ENCODE results near the gene AFF3.

Gene AFF3

GRCh38 chr2:99607861-99608491, 534.4 kb downstream of the AFF3 start:
- H4K20me1 ChIP-seq (ENCODE audit: insufficient read depth, low read length): no peaks in the 10 kb centered on the region
- TF ChIP-seq, protein P1, sequence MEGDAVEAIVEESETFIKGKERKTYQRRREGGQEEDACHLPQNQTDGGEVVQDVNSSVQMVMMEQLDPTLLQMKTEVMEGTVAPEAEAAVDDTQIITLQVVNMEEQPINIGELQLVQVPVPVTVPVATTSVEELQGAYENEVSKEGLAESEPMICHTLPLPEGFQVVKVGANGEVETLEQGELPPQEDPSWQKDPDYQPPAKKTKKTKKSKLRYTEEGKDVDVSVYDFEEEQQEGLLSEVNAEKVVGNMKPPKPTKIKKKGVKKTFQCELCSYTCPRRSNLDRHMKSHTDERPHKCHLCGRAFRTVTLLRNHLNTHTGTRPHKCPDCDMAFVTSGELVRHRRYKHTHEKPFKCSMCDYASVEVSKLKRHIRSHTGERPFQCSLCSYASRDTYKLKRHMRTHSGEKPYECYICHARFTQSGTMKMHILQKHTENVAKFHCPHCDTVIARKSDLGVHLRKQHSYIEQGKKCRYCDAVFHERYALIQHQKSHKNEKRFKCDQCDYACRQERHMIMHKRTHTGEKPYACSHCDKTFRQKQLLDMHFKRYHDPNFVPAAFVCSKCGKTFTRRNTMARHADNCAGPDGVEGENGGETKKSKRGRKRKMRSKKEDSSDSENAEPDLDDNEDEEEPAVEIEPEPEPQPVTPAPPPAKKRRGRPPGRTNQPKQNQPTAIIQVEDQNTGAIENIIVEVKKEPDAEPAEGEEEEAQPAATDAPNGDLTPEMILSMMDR (IDR thresholded peaks at IDR 0.05; ENCODE audit: low read length): no peak
- no peak for TF ChIP-seq EZH2 (IDR thresholded peaks at IDR 0.05; ENCODE audit: borderline replicate concordance, low read length)
- no peak overlapping the region for H2AFZ ChIP-seq (ENCODE audit: low read length)
- H3K79me2 ChIP-seq (ENCODE audit: insufficient read depth, low read length): no peaks in the 10 kb centered on the region
- H3K9me3 ChIP-seq (ENCODE audit: low read length): no peaks in the 10 kb centered on the region
- no peaks in the 10 kb centered on the region for H3K4me1 ChIP-seq (ENCODE audit: insufficient read depth, low read length, severe bottlenecking)
- no peak overlapping the region for H3K27ac ChIP-seq (ENCODE audit: low read depth, low read length, poor library complexity, severe bottlenecking)
- no peak overlapping the region for H3K4me3 ChIP-seq (ENCODE audit: low read depth, low read length, poor library complexity, severe bottlenecking)
- no peak overlapping the region for H3K4me2 ChIP-seq (ENCODE audit: low read length)
- no peaks in the 10 kb centered on the region for H3K9me2 ChIP-seq (ENCODE audit: low read depth, low read length)
- H3K9ac ChIP-seq (ENCODE audit: low read length): no peak overlapping the region
- H3F3A ChIP-seq (ENCODE audit: insufficient read depth, low read length): no peaks in the 10 kb centered on the region; the same call in 1 of the 2 replicates
- no peaks in the 10 kb centered on the region for H3K27me3 ChIP-seq (ENCODE audit: insufficient read depth, low read length)
- H3K36me3 ChIP-seq (ENCODE audit: insufficient read depth, low read length): no peaks in the 10 kb centered on the region

DNA sequence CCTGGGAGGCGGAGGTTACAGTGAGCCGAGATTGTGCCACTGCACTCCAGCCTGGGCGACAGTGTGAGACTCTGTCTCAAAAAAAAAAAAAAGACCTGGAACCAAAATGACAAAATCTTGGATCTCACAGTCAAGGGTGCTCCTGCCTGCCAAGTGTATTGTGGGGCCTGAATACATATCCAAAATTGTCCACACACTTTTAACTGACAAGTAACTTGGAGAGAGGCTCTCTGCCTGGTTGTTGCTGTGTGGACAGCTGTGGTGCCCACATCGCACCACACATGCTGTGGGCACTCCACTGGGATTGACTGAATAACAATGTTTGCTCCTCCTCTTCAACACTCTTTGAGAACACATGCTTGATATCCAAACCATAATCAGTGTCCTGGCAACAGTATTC, 534.9 kb downstream of the AFF3 start:
- Histone ChIP-seq H3K9ac (ENCODE audit: low read length) (no peak overlapping the region), H3K27me3 (ENCODE audit: insufficient read depth, low read length) (no peaks in the 10 kb centered on the region), H3K36me3 (ENCODE audit: insufficient read depth, low read length) (no peaks in the 10 kb centered on the region), H3K9me2 (ENCODE audit: low read depth, low read length) (no peaks in the 10 kb centered on the region), H3F3A (ENCODE audit: insufficient read depth, low read length) (no peaks in the 10 kb centered on the region; the same call in 1 of the 2 replicates), H3K4me2 (ENCODE audit: low read length) (no peak overlapping the region), H3K79me2 (ENCODE audit: insufficient read depth, low read length) (no peaks in the 10 kb centered on the region), H3K27ac (ENCODE audit: low read depth, low read length, poor library complexity, severe bottlenecking) (no peak overlapping the region), H4K20me1 (ENCODE audit: insufficient read depth, low read length) (no peaks in the 10 kb centered on the region), H2AFZ (ENCODE audit: low read length) (no peak overlapping the region), H3K4me1 (ENCODE audit: insufficient read depth, low read length, severe bottlenecking) (no peaks in the 10 kb centered on the region), H3K4me3 (ENCODE audit: low read depth, low read length, poor library complexity, severe bottlenecking) (no peak overlapping the region), H3K9me3 (ENCODE audit: low read length) (no peaks in the 10 kb centered on the region)
- TF ChIP-seq EZH2 (IDR thresholded peaks at IDR 0.05; ENCODE audit: borderline replicate concordance, low read length): no peak
- TF ChIP-seq, protein P1 (IDR thresholded peaks at IDR 0.05; ENCODE audit: low read length): no peak

- H3K27me3 ChIP-seq (ENCODE audit: insufficient read depth, low read length): no peaks in the 10 kb centered on the region
- no peaks in the 10 kb centered on the region for H3K4me1 ChIP-seq (ENCODE audit: insufficient read depth, low read length, severe bottlenecking)
- H3K4me3 ChIP-seq (ENCODE audit: low read depth, low read length, poor library complexity, severe bottlenecking): no peak overlapping the region
- no peak overlapping the region for H2AFZ ChIP-seq (ENCODE audit: low read length)
- H3K4me2 ChIP-seq (ENCODE audit: low read length): no peak overlapping the region
- H3K9ac ChIP-seq (ENCODE audit: low read length): no peak overlapping the region
- no peaks in the 10 kb centered on the region for H3F3A ChIP-seq (ENCODE audit: insufficient read depth, low read length)
- peaks cover 20% of the 10 kb centered on the region; the same call in 1 of the 2 replicates for H3K36me3 ChIP-seq (ENCODE audit: insufficient read depth, low read length)
- no peaks in the 10 kb centered on the region for H4K20me1 ChIP-seq (ENCODE audit: insufficient read depth, low read length)
- no peaks in the 10 kb centered on the region for H3K9me3 ChIP-seq (ENCODE audit: low read length)
- TF ChIP-seq EZH2 (IDR thresholded peaks at IDR 0.05; ENCODE audit: borderline replicate concordance, low read length): no peak
- TF ChIP-seq, protein P1 (IDR thresholded peaks at IDR 0.05; ENCODE audit: low read length): no peak
- no peaks in the 10 kb centered on the region for H3K79me2 ChIP-seq (ENCODE audit: insufficient read depth, low read length)
- no peaks in the 10 kb centered on the region for H3K9me2 ChIP-seq (ENCODE audit: low read depth, low read length)
- H3K27ac ChIP-seq (ENCODE audit: low read depth, low read length, poor library complexity, severe bottlenecking): no peak overlapping the region
Observed at GRCh38 chr2:99605036-99605435, 537.4 kb downstream of the AFF3 start.

All from OCI-LY1 (cell line).